Upper lobe of right lung (tissue), 1 donor: ENCODE results near the gene IFNA21. TPM values are rescaled to one million over a fixed set of nuclear protein-coding genes. Genes with fewer than 3 reads are reported as not detected.
"Not testable (repeated sequence)": the region's sequence is repeated elsewhere in the genome, so short reads cannot be mapped to it uniquely, and the experiment has no call there.

Experiments used
- ATAC-seq: fragments of 200-7000 bp; cut with Tn5 transposase; one replicate; pipeline ENCODE4 v1.9.1; 2020; ENCODE audit warnings: mild to moderate bottlenecking, moderate library complexity
- DNase-seq: peaks from one replicate; pipeline ENCODE4 v3.0.0-alpha.2; 2020
- H3K27ac ChIP-seq: fragments of 200-600 bp; one replicate; pipeline ENCODE4 v1.8.0; 2022
- H3K27me3 ChIP-seq: fragments of 200-600 bp; one replicate; pipeline ENCODE4 v1.8.0; 2022; ENCODE audit warnings: mild to moderate bottlenecking
- H3K36me3 ChIP-seq: fragments of 200-600 bp; one replicate; pipeline ENCODE4 v1.8.0; 2022
- H3K4me1 ChIP-seq: fragments of 200-600 bp; one replicate; pipeline ENCODE4 v1.8.0; 2022
- H3K4me3 ChIP-seq: fragments of 200-600 bp; one replicate; pipeline ENCODE4 v1.8.0; 2022; ENCODE audit warnings: mild to moderate bottlenecking
- H3K9me3 ChIP-seq: fragments of 200-600 bp; one replicate; pipeline ENCODE4 v1.8.0; 2022
- intact Hi-C: fragments of 100-400 bp; cut with DNase I; formaldehyde crosslinking; loops from one replicate; pipeline ENCODE4 v1.11.0; 2022
- total RNA-seq: library from RNA; stranded (reverse); fragmentation: NEBNext Ultra II Directional; extraction: Animal tissue kit (Norgen Biotek cat#: 25700); gene quantifications from one replicate; pipeline ENCODE4 v1.2.1, GENCODE V29; 2021
- TF ChIP-seq, protein P1 (sequence below): fragments of 200-600 bp; IDR thresholded peaks from one replicate; pipeline ENCODE4 v1.8.0; 2022; ENCODE audit warnings: antibody characterized with exemption
- donor health status: DM: no; HTN: yes; CAD: no; lungs with severe emphysema.

IFNA21 gene
- total RNA-seq, 1 donor from 2014 or later: not detected

DNA sequence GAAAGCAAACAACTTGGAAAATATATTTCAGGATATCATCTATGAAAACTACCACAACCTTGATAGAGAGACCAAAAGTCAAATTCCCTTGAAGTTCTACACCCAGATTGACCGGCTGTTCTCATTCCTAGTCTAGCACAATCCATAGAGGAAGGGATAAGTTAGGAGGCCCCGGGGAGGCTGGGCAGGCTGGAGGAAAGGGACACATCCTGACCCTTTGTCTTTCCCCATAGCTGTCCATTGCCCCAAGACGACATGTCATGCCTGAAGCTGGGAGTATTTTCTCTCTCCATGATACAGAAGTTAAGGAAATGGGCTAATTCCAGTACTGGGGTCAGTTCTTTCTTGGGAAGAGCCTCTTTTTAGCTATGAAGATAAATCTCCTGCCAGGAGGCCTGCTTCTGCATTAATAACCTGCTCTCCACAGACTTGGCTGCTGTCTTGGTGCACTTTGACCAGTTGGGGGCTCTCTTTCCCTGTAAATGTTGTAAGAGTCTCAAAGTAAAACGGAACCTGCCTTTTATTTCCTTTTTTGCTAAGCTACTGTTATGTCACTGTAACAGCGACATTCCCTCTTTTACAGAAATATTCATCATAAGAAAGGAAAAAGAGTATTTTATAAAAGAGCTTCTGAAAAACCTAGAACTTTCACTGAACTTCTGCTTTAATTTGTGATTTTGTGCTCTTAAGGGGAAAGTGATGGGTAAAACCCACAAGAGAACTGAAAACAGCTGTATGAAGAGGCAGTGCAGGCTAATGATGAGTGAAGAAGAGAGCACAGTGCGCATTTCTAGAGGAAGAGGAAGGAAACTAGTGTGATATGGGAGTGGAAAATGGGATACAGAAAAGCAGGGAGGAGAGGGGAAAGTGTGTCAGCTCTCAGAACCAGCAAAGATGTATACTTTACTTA lies 28.7 kb upstream of the IFNA21 start:
- ATAC-seq: peak; percentile 90
- DNase-seq, H3K27ac ChIP-seq, H3K36me3 ChIP-seq, H3K4me1 ChIP-seq, intact Hi-C loops, H3K9me3 ChIP-seq, H3K27me3 ChIP-seq, H3K4me3 ChIP-seq: not testable (repeated sequence)
- TF ChIP-seq, protein P1, sequence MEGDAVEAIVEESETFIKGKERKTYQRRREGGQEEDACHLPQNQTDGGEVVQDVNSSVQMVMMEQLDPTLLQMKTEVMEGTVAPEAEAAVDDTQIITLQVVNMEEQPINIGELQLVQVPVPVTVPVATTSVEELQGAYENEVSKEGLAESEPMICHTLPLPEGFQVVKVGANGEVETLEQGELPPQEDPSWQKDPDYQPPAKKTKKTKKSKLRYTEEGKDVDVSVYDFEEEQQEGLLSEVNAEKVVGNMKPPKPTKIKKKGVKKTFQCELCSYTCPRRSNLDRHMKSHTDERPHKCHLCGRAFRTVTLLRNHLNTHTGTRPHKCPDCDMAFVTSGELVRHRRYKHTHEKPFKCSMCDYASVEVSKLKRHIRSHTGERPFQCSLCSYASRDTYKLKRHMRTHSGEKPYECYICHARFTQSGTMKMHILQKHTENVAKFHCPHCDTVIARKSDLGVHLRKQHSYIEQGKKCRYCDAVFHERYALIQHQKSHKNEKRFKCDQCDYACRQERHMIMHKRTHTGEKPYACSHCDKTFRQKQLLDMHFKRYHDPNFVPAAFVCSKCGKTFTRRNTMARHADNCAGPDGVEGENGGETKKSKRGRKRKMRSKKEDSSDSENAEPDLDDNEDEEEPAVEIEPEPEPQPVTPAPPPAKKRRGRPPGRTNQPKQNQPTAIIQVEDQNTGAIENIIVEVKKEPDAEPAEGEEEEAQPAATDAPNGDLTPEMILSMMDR: peak; percentile 71

DNA sequence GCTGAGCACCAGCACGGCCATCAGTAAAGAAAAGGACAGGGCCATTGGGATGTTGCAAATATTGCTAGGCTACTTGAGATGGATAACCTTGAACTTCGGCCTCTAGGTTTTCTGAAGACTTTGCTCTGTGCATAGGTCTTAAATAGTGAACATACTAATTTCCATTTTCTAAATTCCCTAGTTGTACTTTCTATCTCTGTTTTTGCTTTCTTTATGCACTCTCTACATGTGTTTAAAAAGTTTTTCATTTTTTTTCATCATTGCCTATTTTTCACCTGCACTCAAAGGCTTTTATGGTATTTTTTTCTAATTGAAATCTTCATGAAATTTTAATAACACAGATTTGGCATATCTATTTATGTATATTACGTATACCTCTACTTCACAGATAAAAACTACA lies 21.0 kb upstream of the IFNA21 start, which contains the start of gene IFNA4:
Gene IFNA4, minus strand, starts transcription at position 101 of the 400 bp plus-strand sequence. Its CDS starts 56 bp downstream, at position 45.
- H3K27ac ChIP-seq, H3K36me3 ChIP-seq, DNase-seq, H3K4me1 ChIP-seq, intact Hi-C loops, H3K27me3 ChIP-seq, H3K4me3 ChIP-seq, ATAC-seq, H3K9me3 ChIP-seq: not testable (repeated sequence)

DNA sequence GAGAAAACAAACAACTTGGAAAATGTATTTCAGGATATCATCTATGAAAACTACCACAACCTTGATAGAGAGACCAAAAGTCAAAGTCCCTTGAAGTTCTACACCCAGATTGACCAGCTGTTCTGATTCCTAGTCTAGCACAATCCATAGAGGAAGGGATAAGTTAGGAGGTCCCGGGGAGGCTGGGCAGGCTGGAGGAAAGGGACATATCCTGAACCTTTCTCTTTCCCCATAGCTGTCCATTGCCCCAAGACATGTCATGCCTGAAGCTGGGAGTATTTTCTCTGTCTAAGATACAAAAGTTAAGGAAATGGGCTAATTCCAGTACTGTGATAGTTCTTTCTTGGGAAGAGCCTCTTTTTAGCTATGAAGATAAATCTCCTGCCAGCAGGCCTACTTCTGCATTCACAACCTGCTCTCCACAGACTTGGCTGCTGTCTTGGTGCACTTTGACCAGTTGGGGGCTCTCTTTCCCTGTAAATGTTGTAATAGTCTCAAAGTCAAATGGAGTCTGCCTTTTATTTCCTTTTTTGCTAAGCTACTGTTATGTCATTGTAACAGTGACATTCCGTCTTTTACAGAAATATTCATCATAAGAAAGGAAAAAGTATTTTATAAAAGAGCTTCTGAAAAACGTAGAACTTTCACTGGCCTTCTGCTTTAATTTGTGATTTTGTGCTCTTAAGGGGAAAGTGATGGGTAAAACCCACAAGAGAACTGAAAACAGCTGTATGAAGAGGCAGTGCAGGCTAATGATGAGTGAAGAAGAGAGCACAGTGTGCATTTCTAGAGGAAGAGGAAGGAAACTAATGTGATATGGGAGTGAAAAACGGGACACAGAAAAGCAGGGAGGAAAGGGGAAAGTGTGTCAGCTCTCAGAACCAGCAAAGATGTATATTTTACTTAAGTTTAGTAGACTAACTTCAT lies 16.6 kb upstream of the IFNA21 start:
- intact Hi-C loops, H3K4me3 ChIP-seq, DNase-seq: not testable (repeated sequence)

DNA sequence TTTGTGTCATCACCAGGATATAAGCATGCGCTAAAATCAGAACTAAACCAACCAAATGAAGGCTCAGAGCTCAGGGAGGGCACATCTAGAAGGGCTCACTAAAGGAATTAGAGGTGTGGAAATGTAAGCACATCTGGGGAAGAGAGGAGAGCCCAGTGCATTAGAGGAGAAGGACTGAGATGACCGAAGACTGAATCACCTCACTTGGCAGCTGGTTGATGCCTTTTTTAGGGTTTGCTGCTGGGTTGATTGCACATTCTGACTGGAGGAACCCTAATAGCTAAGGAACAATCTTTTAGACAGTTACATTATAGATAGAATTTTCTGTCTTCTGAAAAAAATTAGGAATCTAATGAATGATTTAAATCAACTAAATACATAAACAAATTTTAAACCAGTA lies 8.2 kb upstream of the IFNA21 start:
- H3K4me3 ChIP-seq: no peak overlapping the region
- H3K36me3 ChIP-seq: no peaks in the 10 kb centered on the region
- ATAC-seq: no peak
- no peaks in the 10 kb centered on the region for H3K4me1 ChIP-seq
- TF ChIP-seq, protein P1: no peak
- no peaks in the 10 kb centered on the region for H3K27me3 ChIP-seq
- intact Hi-C loops: no loop called here
- no peak for DNase-seq
- no peaks in the 10 kb centered on the region for H3K9me3 ChIP-seq
- H3K27ac ChIP-seq: no peak overlapping the region

More for the DNA sequence above, 16.6 kb upstream of the IFNA21 start:
- H3K27ac ChIP-seq, H3K27me3 ChIP-seq, H3K9me3 ChIP-seq, H3K36me3 ChIP-seq, H3K4me1 ChIP-seq: not testable (repeated sequence)
- TF ChIP-seq, protein P1: peak; percentile 50
- ATAC-seq: peak; percentile 90

DNA sequence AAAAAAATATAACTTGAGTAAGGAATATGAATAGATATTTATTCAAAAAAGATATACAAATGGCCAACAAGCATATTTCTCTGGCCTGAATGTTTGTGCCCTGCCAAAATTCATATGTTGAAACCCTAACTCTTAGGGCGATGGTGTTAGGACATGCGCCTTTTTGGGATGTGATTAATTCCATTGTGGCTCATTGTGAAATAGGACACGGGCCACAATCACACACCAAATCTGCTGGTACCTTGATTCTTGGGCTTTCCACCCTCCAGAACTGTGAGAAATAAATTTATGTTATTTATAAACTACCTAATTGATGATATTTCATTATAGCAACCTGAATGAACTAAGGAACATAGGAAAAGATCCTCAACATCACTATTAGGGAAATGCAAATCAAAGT lies 5.7 kb upstream of the IFNA21 start:
- Histone ChIP-seq H3K4me3 (no peak overlapping the region), H3K27me3 (no peaks in the 10 kb centered on the region), H3K36me3 (no peaks in the 10 kb centered on the region), H3K9me3 (no peaks in the 10 kb centered on the region), H3K27ac (no peak overlapping the region), H3K4me1 (no peaks in the 10 kb centered on the region)
- TF ChIP-seq, protein P1: no peak
- DNase-seq (no peak), ATAC-seq (no peak)
- intact Hi-C loops: no loop called here
